ENCODE measurements around the gene ATP11C.

Gene ATP11C

GRCh38 chrX:139828033-139828432, 104.8 kb downstream of the ATP11C start:
- Histone ChIP-seq H3F3A (ENCODE audit: control insufficient read depth, insufficient read depth) (no peaks in the 10 kb centered on the region), H4K20me1 (ENCODE audit: control insufficient read depth, insufficient read depth, low read depth, low read length) (no peaks in the 10 kb centered on the region), H3K4me3 (ENCODE audit: low read length) (no peak overlapping the region), H3K27ac (ENCODE audit: low read depth, low read length) (no peak overlapping the region), H3K9me2 (replicated peaks; ENCODE audit: control insufficient read depth, low read length) (no peaks in the 10 kb centered on the region), H3K4me1 (ENCODE audit: control insufficient read depth, low read length) (peaks cover 30% of the 10 kb centered on the region), H3K36me3 (ENCODE audit: control insufficient read depth, low read length) (no peaks in the 10 kb centered on the region; the same call in 1 of the 2 replicates), H3K9me3 (ENCODE audit: control insufficient read depth, insufficient read depth, low read length) (no peaks in the 10 kb centered on the region), H3K79me2 (ENCODE audit: control insufficient read depth, low read length) (peaks cover 11% of the 10 kb centered on the region; the same call in 1 of the 2 replicates), H3K27me3 (ENCODE audit: control insufficient read depth, low read length) (no peaks in the 10 kb centered on the region), H3K4me2 (ENCODE audit: low read length) (no peak overlapping the region)
- TF ChIP-seq CTCF (IDR thresholded peaks at IDR 0.05; ENCODE audit: low read depth, low read length, poor library complexity, severe bottlenecking) = no peak
- TF ChIP-seq EZH2phosphoT487 (IDR thresholded peaks at IDR 0.05; ENCODE audit: borderline replicate concordance, low read length) = no peak

- no peak overlapping the region for H3K4me2 ChIP-seq (ENCODE audit: low read length)
- TF ChIP-seq EZH2phosphoT487 (IDR thresholded peaks at IDR 0.05; ENCODE audit: borderline replicate concordance, low read length) (no peak), CTCF (IDR thresholded peaks at IDR 0.05; ENCODE audit: low read depth, low read length, poor library complexity, severe bottlenecking) (no peak)
- H4K20me1 ChIP-seq (ENCODE audit: control insufficient read depth, insufficient read depth, low read depth, low read length) = no peaks in the 10 kb centered on the region
- H3F3A ChIP-seq (ENCODE audit: control insufficient read depth, insufficient read depth) = no peaks in the 10 kb centered on the region
- no peaks in the 10 kb centered on the region for H3K9me2 ChIP-seq (replicated peaks; ENCODE audit: control insufficient read depth, low read length)
- no peaks in the 10 kb centered on the region for H3K27me3 ChIP-seq (ENCODE audit: control insufficient read depth, low read length)
- H3K4me1 ChIP-seq (ENCODE audit: control insufficient read depth, low read length) = peaks cover 14% of the 10 kb centered on the region
- no peaks in the 10 kb centered on the region; the same call in 1 of the 2 replicates for H3K36me3 ChIP-seq (ENCODE audit: control insufficient read depth, low read length)
- no peak overlapping the region for H3K27ac ChIP-seq (ENCODE audit: low read depth, low read length)
- H3K9me3 ChIP-seq (ENCODE audit: control insufficient read depth, insufficient read depth, low read length) = no peaks in the 10 kb centered on the region
- peaks cover 6% of the 10 kb centered on the region; the same call in 1 of the 2 replicates for H3K79me2 ChIP-seq (ENCODE audit: control insufficient read depth, low read length)
- no peak overlapping the region for H3K4me3 ChIP-seq (ENCODE audit: low read length)
Observed at GRCh38 chrX:139826065-139827044, 106.5 kb downstream of the ATP11C start.

DNA sequence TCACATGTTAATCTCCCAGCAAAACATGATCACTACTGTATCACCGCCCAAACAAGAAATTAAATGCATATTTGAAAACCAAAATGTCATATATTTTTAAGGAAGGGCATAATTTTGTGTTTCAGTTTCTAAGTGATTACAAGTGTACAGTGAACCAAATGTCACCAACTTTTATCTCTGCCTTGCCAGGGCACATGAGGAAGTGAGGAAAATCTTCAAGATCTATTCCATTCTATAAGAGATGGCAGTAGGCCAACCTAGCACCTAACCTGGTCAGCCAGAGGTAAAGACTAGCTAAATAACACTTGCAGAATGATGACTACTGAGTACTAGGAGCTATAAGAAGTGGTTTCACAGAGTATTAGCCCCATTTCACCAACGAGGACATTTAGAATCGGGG, 107.2 kb downstream of the ATP11C start:
- Histone ChIP-seq H3K27me3 (ENCODE audit: control insufficient read depth, low read length) (no peaks in the 10 kb centered on the region), H3K9me2 (replicated peaks; ENCODE audit: control insufficient read depth, low read length) (no peaks in the 10 kb centered on the region), H4K20me1 (ENCODE audit: control insufficient read depth, insufficient read depth, low read depth, low read length) (no peaks in the 10 kb centered on the region), H3K4me1 (ENCODE audit: control insufficient read depth, low read length) (peaks cover 10% of the 10 kb centered on the region), H3K9me3 (ENCODE audit: control insufficient read depth, insufficient read depth, low read length) (no peaks in the 10 kb centered on the region), H3K4me2 (ENCODE audit: low read length) (no peak overlapping the region), H3K4me3 (ENCODE audit: low read length) (no peak overlapping the region), H3K36me3 (ENCODE audit: control insufficient read depth, low read length) (no peaks in the 10 kb centered on the region; the same call in 1 of the 2 replicates), H3K79me2 (ENCODE audit: control insufficient read depth, low read length) (no peaks in the 10 kb centered on the region), H3F3A (ENCODE audit: control insufficient read depth, insufficient read depth) (no peaks in the 10 kb centered on the region), H3K27ac (ENCODE audit: low read depth, low read length) (no peak overlapping the region)
- no peak for TF ChIP-seq CTCF (IDR thresholded peaks at IDR 0.05; ENCODE audit: low read depth, low read length, poor library complexity, severe bottlenecking)
- no peak for TF ChIP-seq EZH2phosphoT487 (IDR thresholded peaks at IDR 0.05; ENCODE audit: borderline replicate concordance, low read length)
